ENCODE measurements around the gene POLH.

GRCh38 chr6:43544461-43544860 is 31.5 kb upstream of the POLH start:
- TF ChIP-seq POLR2AphosphoS5 (IDR thresholded peaks at IDR 0.05; ENCODE audit: insufficient read depth in 1 of 2, low read depth in 1 of 2), result no peak
- no peak for TF ChIP-seq POLR2A (IDR thresholded peaks at IDR 0.05)
- no peak for TF ChIP-seq CTCF (IDR thresholded peaks at IDR 0.05)
